HG03520 (cell line): ENCODE measurements around the gene CDCA3.
A peak's percentile ranks its signal among the peaks of the same experiment; 100 is the strongest.

Experiments
- ATAC-seq: cut with Tn5 transposase; IDR thresholded peaks from one replicate; pipeline ENCODE4 v1.9.1; 2021; ENCODE audit warnings: mild to moderate bottlenecking, moderate library complexity; ENCODE audit not compliant: unreplicated experiment

CDCA3 gene

DNA sequence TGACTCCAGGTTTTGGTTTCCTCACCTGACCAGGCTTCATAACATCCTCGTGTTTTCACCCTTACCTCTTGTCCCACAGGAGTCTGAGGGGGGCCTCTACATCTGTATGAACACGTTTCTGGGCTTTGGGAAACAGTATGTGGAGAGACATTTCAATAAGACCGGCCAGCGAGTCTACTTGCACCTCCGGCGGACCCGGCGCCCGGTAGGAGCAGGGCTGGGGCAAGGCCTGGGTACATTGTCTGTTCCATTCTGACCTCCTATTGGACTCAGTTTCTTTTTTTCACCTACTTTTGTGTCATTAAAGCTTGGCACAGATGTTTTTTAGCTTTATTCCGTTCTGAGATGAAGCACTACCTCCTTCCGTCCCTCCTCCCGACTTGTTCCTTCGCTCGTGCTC is 4.2 kb upstream of the CDCA3 start:
- ATAC-seq: no peak

DNA sequence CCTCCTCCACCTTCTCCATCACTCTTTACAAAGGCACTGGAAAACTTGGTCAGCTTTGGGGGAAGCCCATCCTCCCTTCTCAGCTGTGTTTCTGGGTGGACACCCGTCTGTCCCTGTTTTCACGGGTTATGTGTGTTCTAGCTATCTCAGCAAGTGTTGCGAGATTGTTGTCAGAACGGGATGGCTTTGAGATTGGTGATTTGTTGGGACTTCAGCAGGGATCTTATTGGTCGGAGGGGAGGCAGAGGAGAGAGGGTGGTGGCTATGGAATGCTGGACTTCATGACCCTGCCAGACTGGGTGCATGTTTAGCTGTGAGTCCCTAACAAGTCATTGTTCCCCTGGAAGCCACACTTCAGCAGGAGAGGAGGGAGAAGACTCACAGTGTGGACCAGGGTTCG is 3.0 kb upstream of the CDCA3 start:
- ATAC-seq: no peak

DNA sequence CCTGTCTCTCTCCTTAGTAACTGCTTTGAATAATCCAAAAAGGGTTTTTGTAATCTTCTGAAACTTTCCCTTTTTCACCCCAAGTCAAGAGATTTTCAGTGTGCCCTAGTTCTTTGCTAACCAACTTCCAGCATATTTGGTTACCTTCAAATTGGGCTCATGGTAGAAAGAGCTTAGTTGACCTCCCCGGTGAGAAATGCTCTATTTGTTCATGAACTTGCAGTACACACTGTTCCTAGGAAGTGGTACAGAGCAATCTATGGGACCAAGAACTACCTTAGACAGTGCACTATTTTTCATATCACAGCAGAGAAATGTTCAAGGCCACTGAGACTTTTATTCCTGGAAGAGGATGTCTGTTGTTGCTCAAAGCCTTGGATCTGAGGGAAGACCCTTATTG is 2.5 kb upstream of the CDCA3 start:
- ATAC-seq: no peak

GRCh38 chr12:6852651-6853354 is 1.7 kb upstream of the CDCA3 start:
- ATAC-seq: no peak

DNA sequence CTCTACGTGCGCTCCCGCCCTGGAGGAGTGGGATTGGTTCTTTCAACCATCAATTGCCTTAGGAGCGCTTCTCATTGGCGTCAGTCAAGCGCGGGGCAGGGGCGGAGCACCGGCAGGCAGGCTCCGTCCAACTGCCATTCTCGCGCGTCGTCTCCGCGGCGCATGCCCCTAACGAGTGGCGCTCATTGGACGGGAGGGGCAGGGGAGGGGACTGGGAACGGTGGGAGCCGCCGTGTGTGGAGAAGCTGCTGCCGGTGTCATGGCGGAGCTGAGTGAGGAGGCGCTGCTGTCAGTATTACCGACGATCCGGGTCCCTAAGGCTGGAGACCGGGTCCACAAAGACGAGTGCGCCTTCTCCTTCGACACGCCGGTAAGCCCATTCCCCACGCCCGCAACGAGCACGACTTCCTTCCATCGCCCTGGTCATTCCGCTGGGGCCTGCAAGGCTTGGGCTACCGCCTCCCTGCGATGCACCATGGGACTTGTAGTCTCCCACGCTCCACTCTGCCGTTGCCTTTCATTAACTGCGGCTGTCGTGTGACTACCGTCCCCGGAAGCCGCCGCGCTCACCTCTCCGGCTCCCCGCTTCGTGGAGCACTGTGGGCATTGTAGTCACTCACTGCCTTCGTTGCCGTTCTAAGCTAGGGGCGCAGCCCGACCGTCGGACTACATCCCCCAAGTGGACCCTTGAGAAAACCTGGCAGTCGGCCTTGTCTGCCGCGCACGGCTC is 1.0 kb upstream of the CDCA3 start, which contains the start of gene USP5:
USP5 (plus strand) TSS at position 230 of the 730 bp plus-strand sequence; CDS start at position 260, 30 bp downstream.
- ATAC-seq: peak; percentile 61

DNA sequence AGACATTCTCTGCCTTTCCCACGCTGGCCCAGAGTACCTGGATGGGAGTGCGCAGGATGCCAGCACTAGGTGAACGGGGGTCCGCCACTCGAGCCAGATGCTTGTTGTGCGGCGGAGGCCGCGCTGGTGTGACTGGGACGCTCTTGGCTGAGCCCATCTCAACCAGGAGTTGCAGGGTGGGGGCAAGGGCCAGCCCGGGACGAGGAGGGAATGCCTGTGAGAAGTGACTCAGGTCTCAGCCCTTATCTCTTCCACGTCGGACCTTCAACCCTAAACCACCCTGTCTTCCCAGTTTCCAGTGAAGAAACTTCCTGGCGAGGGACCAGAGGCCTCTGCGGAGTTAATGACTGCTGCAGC is 312 bp downstream of the CDCA3 start:
- no peak for ATAC-seq

DNA sequence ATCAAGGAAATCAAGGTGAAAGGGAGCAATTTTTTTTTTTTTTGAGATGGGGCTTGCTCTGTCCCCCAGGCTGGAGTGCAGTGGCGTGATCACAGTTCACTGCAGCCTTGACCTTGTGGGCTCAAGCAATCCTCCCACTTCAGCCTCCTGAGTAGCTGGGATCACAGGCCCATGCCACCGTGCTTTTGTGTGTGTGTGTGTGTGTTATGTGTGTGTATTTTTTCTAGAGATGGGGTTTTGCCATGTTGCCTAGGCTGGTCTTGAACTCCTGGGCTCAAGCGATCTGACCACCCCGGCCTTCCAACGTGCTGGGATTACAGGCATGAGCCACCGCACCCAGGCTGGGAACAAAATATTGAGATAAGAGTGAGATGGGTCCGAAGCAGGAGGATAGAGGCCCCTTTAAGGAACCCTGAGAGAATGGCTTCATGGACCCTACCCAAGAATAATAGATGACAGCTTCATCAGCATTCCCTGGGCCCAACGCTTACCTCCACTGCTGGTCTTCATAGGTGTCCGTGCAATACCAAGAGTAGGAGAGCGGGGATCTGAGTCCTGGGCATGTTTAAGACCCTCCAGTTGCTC is 1.0 kb downstream of the CDCA3 start:
- no peak for ATAC-seq

GRCh38 chr12:6849427-6849826 is 1.7 kb downstream of the CDCA3 start:
- no peak for ATAC-seq

- ATAC-seq: no peak
Observed at GRCh38 chr12:6847676-6848075, 3.4 kb downstream of the CDCA3 start.

DNA sequence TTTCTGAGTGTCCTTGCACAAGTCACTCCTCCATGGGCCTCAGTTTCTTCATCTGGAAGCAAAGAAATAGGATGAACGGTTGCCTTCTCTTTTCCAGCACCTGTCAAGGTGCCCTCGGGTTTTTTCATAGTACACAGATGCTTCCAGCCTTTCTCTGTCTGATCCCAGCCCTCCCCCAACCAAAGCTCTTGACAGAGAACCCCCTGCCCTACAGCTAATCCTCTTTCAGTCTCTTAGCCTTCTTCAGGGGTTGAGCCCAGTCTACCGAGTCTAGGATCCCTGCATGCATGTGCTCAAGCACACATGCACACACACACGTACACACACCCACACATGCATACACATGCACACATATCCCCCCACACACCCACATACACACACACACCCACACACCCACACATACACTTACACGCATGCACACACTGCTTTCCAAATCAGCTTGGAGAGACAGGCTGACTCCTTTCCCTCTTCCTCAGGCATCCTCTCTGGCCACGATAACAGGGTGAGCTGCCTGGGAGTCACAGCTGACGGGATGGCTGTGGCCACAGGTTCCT is 4.7 kb downstream of the CDCA3 start:
- no peak for ATAC-seq

DNA sequence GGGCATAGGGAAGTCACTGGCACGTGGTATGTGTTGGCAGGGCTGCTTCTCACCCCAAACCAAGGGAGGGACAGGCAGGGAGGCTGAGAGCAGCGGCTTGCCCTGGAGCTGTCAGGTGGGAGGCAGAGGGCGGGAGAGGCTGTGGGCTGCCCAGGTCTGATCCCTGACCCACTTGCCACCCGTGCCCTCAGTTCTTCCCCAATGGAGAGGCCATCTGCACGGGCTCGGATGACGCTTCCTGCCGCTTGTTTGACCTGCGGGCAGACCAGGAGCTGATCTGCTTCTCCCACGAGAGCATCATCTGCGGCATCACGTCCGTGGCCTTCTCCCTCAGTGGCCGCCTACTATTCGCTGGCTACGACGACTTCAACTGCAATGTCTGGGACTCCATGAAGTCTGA is 5.7 kb downstream of the CDCA3 start:
- no peak for ATAC-seq

- no peak for ATAC-seq
Observed at GRCh38 chr12:6843118-6843902, 7.8 kb downstream of the CDCA3 start.

DNA sequence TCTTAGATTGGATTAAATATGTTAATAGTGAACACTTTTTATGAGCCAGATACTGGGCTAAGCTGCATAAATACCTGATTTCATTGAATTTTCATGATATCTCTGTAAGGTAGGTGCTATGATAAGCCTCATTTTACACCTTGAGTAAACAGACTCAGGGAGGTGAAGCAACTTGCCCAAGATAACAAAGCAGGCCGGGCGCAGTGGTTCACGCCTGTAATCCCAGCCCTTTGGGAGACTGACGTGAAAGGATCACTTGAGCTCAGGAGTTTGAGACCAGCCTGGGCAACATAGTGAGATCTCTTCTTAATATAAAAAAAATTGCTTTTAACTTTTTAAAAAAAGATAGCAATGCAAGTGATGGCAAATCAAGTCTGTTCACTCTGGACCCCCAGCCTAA is 9.0 kb downstream of the CDCA3 start:
- no peak for ATAC-seq

GRCh38 chr12:6840761-6841515 is 10.1 kb downstream of the CDCA3 start, which contains the start of gene GNB3:
Gene GNB3 (plus strand): TSS chr12:6840925. CDS start chr12:6841288, 363 bp downstream.
- no peak for ATAC-seq

DNA sequence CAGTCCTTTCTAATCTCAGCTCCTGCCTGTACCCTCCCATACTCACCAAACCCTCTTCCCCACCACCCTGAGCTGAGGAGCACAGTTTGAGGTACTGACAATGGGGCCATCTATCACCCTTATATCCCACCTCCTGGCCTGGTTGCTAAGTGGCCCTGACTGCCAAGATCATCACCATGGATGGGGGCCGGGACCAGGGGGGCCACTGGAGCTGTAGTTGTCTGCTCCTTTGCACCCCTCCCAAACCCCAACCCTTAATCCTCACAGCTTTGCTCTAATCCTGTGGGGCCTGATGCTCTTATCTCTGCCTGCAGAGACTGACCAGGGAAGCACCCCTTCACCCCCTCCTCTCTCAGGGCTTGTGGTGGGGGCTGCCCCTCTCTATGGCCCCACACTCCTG is 10.8 kb downstream of the CDCA3 start:
- ATAC-seq: no peak

- peak; percentile 54 for ATAC-seq
Observed at GRCh38 chr12:6839482-6840201, 11.4 kb downstream of the CDCA3 start.

GRCh38 chr12:6838854-6839253 is 12.2 kb downstream of the CDCA3 start:
- no peak for ATAC-seq

- no peak for ATAC-seq
Observed at GRCh38 chr12:6837370-6838060, 13.6 kb downstream of the CDCA3 start.

DNA sequence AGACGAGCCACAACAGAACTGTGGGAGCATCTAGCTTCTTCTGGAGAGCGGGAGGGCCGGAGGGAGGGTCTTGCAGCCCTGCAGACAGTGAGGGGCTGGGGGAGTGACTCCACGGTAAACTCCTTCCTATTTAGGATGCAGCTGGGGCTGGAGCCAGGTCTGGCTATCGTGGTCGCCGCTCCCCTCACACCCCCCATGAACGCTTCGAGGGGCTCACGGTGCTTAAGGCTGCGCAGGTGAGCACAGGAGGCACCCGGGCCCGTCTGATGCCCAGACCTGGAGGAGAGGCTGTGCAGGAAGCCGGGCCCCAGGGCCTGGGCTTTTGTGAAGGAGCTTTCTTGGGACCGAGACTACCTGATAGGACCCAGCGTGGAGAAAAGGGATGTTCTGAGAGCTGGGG is 14.2 kb downstream of the CDCA3 start:
- no peak for ATAC-seq
